ENCODE measurements around the gene ENPP1.

- TF ChIP-seq CTCF (IDR thresholded peaks at IDR 0.05): no peak
- TF ChIP-seq POLR2A (IDR thresholded peaks at IDR 0.05): no peak
Observed at GRCh38 chr6:131843768-131844167, 35.9 kb downstream of the ENPP1 start.

Data from uterus (tissue), 2 donors.